ENCODE data around the gene GUCY2C. TPM values are rescaled to one million over a fixed set of nuclear protein-coding genes. Genes with fewer than 3 reads are reported as not detected.
A peak's percentile ranks its signal among the peaks of the same experiment; 100 is the strongest.
"Not testable (repeated sequence)": the region's sequence is repeated elsewhere in the genome, so short reads cannot be mapped to it uniquely, and the experiment has no call there.

The GUCY2C gene
- total RNA-seq, 2 experiments from 2014 or later: not detected

GRCh38 chr12:14691560-14691959, 4.8 kb downstream of the GUCY2C start:
- Histone ChIP-seq H3K27me3 (ENCODE audit: control insufficient read depth in 1 of 2, insufficient read depth in 2 of 2, low read length in 2 of 2) (no peaks in the 10 kb centered on the region), H3K9me3 (ENCODE audit: control insufficient read depth in 1 of 2, insufficient read depth in 1 of 2, low read length in 2 of 2) (no peaks in the 10 kb centered on the region), H3K27ac (ENCODE audit: low read depth in 1 of 2, low read length in 2 of 2) (no peak overlapping the region), H3K36me3 (ENCODE audit: insufficient read depth, low read length) (no peaks in the 10 kb centered on the region), H3K4me3 (ENCODE audit: low read length) (no peak overlapping the region), H3K4me1 (ENCODE audit: insufficient read depth, low read length) (no peaks in the 10 kb centered on the region)
- H3K9me3 Mint-ChIP-seq: no peaks in the 10 kb centered on the region
- intact Hi-C loops (cut with DNase I, micrococcal nuclease): loop anchor here in 1 of 2 experiments (5.0 kb wide), 1 partner anchor 781 kb away; no protein-coding TSS in a partner anchor
- CTCF ChIA-PET: no interaction called here
- H3K27ac Mint-ChIP-seq: no peak overlapping the region
- ATAC-seq (ENCODE audit: poor library complexity): no peak
- DNase-seq: peak in 3 of 14 experiments; percentile 20 to 64 (median 55)
- no peak overlapping the region for H3K4me3 Mint-ChIP-seq
- no peaks in the 10 kb centered on the region for H3K27me3 Mint-ChIP-seq
- TF ChIP-seq CTCF (IDR thresholded peaks at IDR 0.05): no peak
- H3K36me3 Mint-ChIP-seq (ENCODE audit: low read depth): no peaks in the 10 kb centered on the region
- POLR2A ChIA-PET: no interaction called here
- H3K4me1 Mint-ChIP-seq (ENCODE audit: low read depth): no peaks in the 10 kb centered on the region

GRCh38 chr12:14689996-14690395, 6.4 kb downstream of the GUCY2C start:
- intact Hi-C loops (cut with DNase I, micrococcal nuclease): loop anchor here in 1 of 2 experiments (5.0 kb wide), 1 partner anchor 782 kb away; no protein-coding TSS in a partner anchor
- H3K36me3 Mint-ChIP-seq (ENCODE audit: low read depth): no peaks in the 10 kb centered on the region
- DNase-seq: no peak
- no peak overlapping the region for H3K27ac ChIP-seq (ENCODE audit: low read depth in 1 of 2, low read length in 2 of 2)
- no peaks in the 10 kb centered on the region for H3K4me1 Mint-ChIP-seq (ENCODE audit: low read depth)
- H3K4me3 Mint-ChIP-seq: no peak overlapping the region
- no peak overlapping the region for H3K4me3 ChIP-seq (ENCODE audit: low read length)
- CTCF ChIA-PET: no interaction called here
- POLR2A ChIA-PET: no interaction called here
- H3K9me3 ChIP-seq (ENCODE audit: control insufficient read depth in 1 of 2, insufficient read depth in 1 of 2, low read length in 2 of 2): no peaks in the 10 kb centered on the region
- no peak for ATAC-seq (ENCODE audit: poor library complexity)
- no peak overlapping the region for H3K27ac Mint-ChIP-seq
- no peaks in the 10 kb centered on the region for H3K4me1 ChIP-seq (ENCODE audit: insufficient read depth, low read length)
- no peaks in the 10 kb centered on the region for H3K27me3 Mint-ChIP-seq
- no peaks in the 10 kb centered on the region for H3K36me3 ChIP-seq (ENCODE audit: insufficient read depth, low read length)
- no peak for TF ChIP-seq CTCF (IDR thresholded peaks at IDR 0.05)
- no peaks in the 10 kb centered on the region for H3K9me3 Mint-ChIP-seq
- no peaks in the 10 kb centered on the region for H3K27me3 ChIP-seq (ENCODE audit: control insufficient read depth in 1 of 2, insufficient read depth in 2 of 2, low read length in 2 of 2)

GRCh38 chr12:14689144-14689543, 7.3 kb downstream of the GUCY2C start:
- Histone ChIP-seq H3K4me1 (ENCODE audit: insufficient read depth, low read length) (no peaks in the 10 kb centered on the region), H3K27me3 (ENCODE audit: control insufficient read depth in 1 of 2, insufficient read depth in 2 of 2, low read length in 2 of 2) (peaks cover 0 to 2% of the 10 kb centered on the region in 2 experiments), H3K36me3 (ENCODE audit: insufficient read depth, low read length) (no peaks in the 10 kb centered on the region), H3K9me3 (ENCODE audit: control insufficient read depth in 1 of 2, insufficient read depth in 1 of 2, low read length in 2 of 2) (no peaks in the 10 kb centered on the region), H3K4me3 (ENCODE audit: low read length) (no peak overlapping the region), H3K27ac (ENCODE audit: low read depth in 1 of 2, low read length in 2 of 2) (no peak overlapping the region)
- POLR2A ChIA-PET: no interaction called here
- TF ChIP-seq CTCF (IDR thresholded peaks at IDR 0.05): no peak
- no peaks in the 10 kb centered on the region for H3K36me3 Mint-ChIP-seq (ENCODE audit: low read depth)
- intact Hi-C loops (cut with DNase I, micrococcal nuclease): no loop called here
- H3K27me3 Mint-ChIP-seq: no peaks in the 10 kb centered on the region
- no peak overlapping the region for H3K4me3 Mint-ChIP-seq
- no peak overlapping the region for H3K27ac Mint-ChIP-seq
- ATAC-seq (ENCODE audit: poor library complexity): no peak
- H3K9me3 Mint-ChIP-seq: no peaks in the 10 kb centered on the region
- CTCF ChIA-PET: interaction anchor here (1.2 kb wide), 1 partner anchor 9 kb away, joined by 3 read pairs; no protein-coding TSS in a partner anchor
- H3K4me1 Mint-ChIP-seq (ENCODE audit: low read depth): no peaks in the 10 kb centered on the region
- DNase-seq: no peak

- H3K4me1 ChIP-seq (ENCODE audit: insufficient read depth, low read length); H3K4me3 Mint-ChIP-seq; H3K27me3 Mint-ChIP-seq; intact Hi-C loops (cut with DNase I, micrococcal nuclease); H3K9me3 ChIP-seq (ENCODE audit: control insufficient read depth in 1 of 2, insufficient read depth in 1 of 2, low read length in 2 of 2); DNase-seq; H3K27ac Mint-ChIP-seq; H3K27me3 ChIP-seq (ENCODE audit: control insufficient read depth in 1 of 2, insufficient read depth in 2 of 2, low read length in 2 of 2); H3K27ac ChIP-seq (ENCODE audit: low read depth in 1 of 2, low read length in 2 of 2); H3K4me3 ChIP-seq (ENCODE audit: low read length); H3K9me3 Mint-ChIP-seq; H3K36me3 ChIP-seq (ENCODE audit: insufficient read depth, low read length); POLR2A ChIA-PET; H3K36me3 Mint-ChIP-seq (ENCODE audit: low read depth); ATAC-seq (ENCODE audit: poor library complexity); CTCF ChIA-PET; H3K4me1 Mint-ChIP-seq (ENCODE audit: low read depth): not testable (repeated sequence)
These were observed 14.2 kb downstream of the GUCY2C start for GRCh38 chr12:14682231-14682630.

Measured in CD4-positive, alpha-beta T cell (primary cell).